ENCODE measurements around the gene CFAP77.

Gene CFAP77

GRCh38 chr9:132447902-132448301, 37.9 kb downstream of the CFAP77 start:
- TF ChIP-seq, protein P1, sequence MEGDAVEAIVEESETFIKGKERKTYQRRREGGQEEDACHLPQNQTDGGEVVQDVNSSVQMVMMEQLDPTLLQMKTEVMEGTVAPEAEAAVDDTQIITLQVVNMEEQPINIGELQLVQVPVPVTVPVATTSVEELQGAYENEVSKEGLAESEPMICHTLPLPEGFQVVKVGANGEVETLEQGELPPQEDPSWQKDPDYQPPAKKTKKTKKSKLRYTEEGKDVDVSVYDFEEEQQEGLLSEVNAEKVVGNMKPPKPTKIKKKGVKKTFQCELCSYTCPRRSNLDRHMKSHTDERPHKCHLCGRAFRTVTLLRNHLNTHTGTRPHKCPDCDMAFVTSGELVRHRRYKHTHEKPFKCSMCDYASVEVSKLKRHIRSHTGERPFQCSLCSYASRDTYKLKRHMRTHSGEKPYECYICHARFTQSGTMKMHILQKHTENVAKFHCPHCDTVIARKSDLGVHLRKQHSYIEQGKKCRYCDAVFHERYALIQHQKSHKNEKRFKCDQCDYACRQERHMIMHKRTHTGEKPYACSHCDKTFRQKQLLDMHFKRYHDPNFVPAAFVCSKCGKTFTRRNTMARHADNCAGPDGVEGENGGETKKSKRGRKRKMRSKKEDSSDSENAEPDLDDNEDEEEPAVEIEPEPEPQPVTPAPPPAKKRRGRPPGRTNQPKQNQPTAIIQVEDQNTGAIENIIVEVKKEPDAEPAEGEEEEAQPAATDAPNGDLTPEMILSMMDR (IDR thresholded peaks at IDR 0.05; ENCODE audit: borderline replicate concordance, insufficient read depth, low read depth, low read length): no peak
- H3K4me3 ChIP-seq (ENCODE audit: low read depth, low read length): no peak overlapping the region

GRCh38 chr9:132451276-132451675, 41.3 kb downstream of the CFAP77 start:
- no peak overlapping the region for H3K4me3 ChIP-seq (ENCODE audit: low read depth, low read length)
- TF ChIP-seq, protein P1 (IDR thresholded peaks at IDR 0.05; ENCODE audit: borderline replicate concordance, insufficient read depth, low read depth, low read length): no peak

GRCh38 chr9:132456241-132456640, 46.2 kb downstream of the CFAP77 start:
- TF ChIP-seq, protein P1 (IDR thresholded peaks at IDR 0.05; ENCODE audit: borderline replicate concordance, insufficient read depth, low read depth, low read length): no peak
- no peak overlapping the region for H3K4me3 ChIP-seq (ENCODE audit: low read depth, low read length)

DNA sequence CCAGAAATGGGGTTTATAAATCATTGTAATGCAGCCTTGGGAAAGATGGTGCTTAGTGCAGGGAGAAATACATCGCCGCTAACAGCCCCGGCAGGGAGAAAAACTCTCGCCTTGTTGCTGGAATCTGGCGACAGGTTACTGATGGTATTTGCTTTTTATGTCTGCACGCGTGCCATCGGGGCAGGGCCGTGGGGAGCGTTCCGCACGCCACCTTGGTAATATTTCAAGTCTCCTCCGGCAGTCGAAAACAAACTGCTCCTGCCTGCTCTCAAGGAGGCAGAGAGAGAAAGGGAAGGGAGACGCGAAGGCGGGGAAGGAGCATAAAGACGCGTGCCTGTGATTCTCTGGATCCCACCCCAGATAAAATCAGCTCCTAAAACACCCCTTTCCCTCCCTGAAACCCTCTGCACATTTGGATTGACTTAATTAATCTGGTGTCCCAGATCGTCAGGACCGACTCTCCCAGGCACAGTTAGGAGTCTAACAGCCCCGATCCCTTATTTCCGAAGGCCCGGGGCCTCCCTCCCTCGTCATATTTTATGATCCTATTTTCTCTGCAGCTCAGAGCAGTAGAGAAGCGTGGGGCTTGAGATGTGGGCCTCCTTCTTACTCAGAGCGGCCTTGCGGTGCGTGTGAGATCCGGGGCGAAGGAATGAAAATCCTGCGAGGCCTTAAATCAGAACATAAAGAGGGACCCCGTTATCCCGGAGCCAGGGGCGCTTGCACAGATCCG, 47.7 kb downstream of the CFAP77 start:
- TF ChIP-seq, protein P1 (IDR thresholded peaks at IDR 0.05; ENCODE audit: borderline replicate concordance, insufficient read depth, low read depth, low read length): no peak
- H3K4me3 ChIP-seq (ENCODE audit: low read depth, low read length): no peak overlapping the region

DNA sequence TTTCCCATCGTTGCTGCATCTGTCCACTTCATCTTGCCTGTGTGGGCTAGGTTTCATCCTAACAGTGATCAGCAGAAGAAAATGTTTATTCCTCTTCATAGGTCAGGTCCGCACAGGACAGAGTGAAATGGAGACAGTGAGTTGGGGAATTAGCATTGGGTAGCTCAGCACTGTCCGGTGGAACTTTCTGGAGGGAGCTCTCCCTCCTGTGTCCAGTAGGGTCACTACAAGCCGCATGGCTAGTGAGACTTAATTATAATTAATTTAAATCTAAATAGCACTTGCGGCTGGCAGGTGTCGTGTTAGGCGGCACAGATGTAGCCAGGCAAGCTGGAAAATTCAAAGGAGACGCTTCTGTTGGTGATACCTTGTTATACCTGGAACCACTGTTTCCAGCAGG, 48.4 kb downstream of the CFAP77 start:
- TF ChIP-seq, protein P1 (IDR thresholded peaks at IDR 0.05; ENCODE audit: borderline replicate concordance, insufficient read depth, low read depth, low read length): no peak

GRCh38 chr9:132459661-132460060, 49.6 kb downstream of the CFAP77 start:
- TF ChIP-seq, protein P1 (IDR thresholded peaks at IDR 0.05; ENCODE audit: borderline replicate concordance, insufficient read depth, low read depth, low read length): no peak

More for the DNA sequence above, 48.4 kb downstream of the CFAP77 start:
- no peak overlapping the region for H3K4me3 ChIP-seq (ENCODE audit: low read depth, low read length)

DNA sequence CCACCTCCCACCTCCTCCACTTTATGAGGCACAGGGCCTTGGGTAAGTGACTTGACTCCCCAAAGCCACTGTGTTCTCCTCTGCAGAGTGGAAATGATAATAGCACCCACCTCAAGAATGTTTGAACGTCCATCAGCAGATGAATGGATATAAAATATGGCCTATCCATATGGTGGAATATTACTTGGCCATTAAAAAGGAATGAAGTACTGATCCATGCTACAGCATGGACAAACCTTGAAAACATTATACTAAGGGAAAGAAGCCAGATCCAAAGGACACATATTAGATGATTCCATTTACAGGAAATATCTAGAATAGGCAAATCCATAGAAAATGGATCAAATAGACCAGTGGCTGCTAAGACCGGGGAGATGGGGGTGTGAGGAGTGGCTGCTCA, 50.2 kb downstream of the CFAP77 start:
- TF ChIP-seq, protein P1 (IDR thresholded peaks at IDR 0.05; ENCODE audit: borderline replicate concordance, insufficient read depth, low read depth, low read length): no peak
- no peak overlapping the region for H3K4me3 ChIP-seq (ENCODE audit: low read depth, low read length)

More at GRCh38 chr9:132459661-132460060, 49.6 kb downstream of the CFAP77 start:
- no peak overlapping the region for H3K4me3 ChIP-seq (ENCODE audit: low read depth, low read length)

Measured in GM12875 (cell line).